Endodermal cell (in vitro differentiated cells): ENCODE results near the gene GPR25. TPM values are rescaled to one million over a fixed set of nuclear protein-coding genes. Genes with fewer than 3 reads are reported as not detected.
A peak's percentile ranks its signal among the peaks of the same experiment; 100 is the strongest.

ENCODE experiments used
- DNase-seq: peaks from one replicate; pipeline ENCODE4 v3.0.0-alpha.2; 2017
- H3K27ac ChIP-seq: 2 replicates; pipeline ENCODE4 v1.5.1; 2013; ENCODE audit warnings: mild to moderate bottlenecking, low read depth, low read length, moderate library complexity
- H3K27me3 ChIP-seq: 2 replicates; pipeline ENCODE4 v1.6.1; 2013; ENCODE audit warnings: mild to moderate bottlenecking, low read length, moderate library complexity; ENCODE audit not compliant: insufficient read depth, control insufficient read depth, poor library complexity, severe bottlenecking
- H3K36me3 ChIP-seq: 2 replicates; pipeline ENCODE4 v1.7.0; 2013; ENCODE audit warnings: mild to moderate bottlenecking, low read length, moderate library complexity; ENCODE audit not compliant: control insufficient read depth, insufficient read depth
- H3K4me1 ChIP-seq: one replicate; pipeline ENCODE4 v1.7.0; 2013; ENCODE audit warnings: low read length; ENCODE audit not compliant: control insufficient read depth, insufficient read depth
- H3K4me3 ChIP-seq: 2 replicates; pipeline ENCODE4 v1.5.1; 2013; ENCODE audit warnings: mild to moderate bottlenecking, low read length, moderate library complexity
- H3K9ac ChIP-seq: 2 replicates; pipeline ENCODE4 v1.6.1; 2013; ENCODE audit warnings: mild to moderate bottlenecking, low read length, moderate library complexity; ENCODE audit not compliant: poor library complexity, severe bottlenecking; ENCODE audit errors: extremely low read depth
- H3K9me3 ChIP-seq: 2 replicates; pipeline ENCODE4 v1.6.1; 2013; ENCODE audit warnings: mild to moderate bottlenecking, low read length, moderate library complexity; ENCODE audit not compliant: control insufficient read depth
- H3K27ac Mint-ChIP-seq: 2 replicates; pipeline ENCODE4 v1.8.0; 2020; ENCODE audit warnings: mixed read lengths
- H3K27me3 Mint-ChIP-seq: 2 replicates; pipeline ENCODE4 v1.8.0; 2021; ENCODE audit warnings: mild to moderate bottlenecking, mixed read lengths; ENCODE audit not compliant: insufficient read depth
- H3K36me3 Mint-ChIP-seq: 2 replicates; pipeline ENCODE4 v1.8.0; 2020; ENCODE audit warnings: low read depth, mixed read lengths
- H3K4me1 Mint-ChIP-seq: 2 replicates; pipeline ENCODE4 v1.8.0; 2020; ENCODE audit warnings: mixed read lengths
- H3K4me3 Mint-ChIP-seq: 2 replicates; pipeline ENCODE4 v1.8.0; 2020; ENCODE audit warnings: mild to moderate bottlenecking, moderate library complexity, mixed read lengths
- H3K9me3 Mint-ChIP-seq: 2 replicates; pipeline ENCODE4 v1.8.0; 2020; ENCODE audit warnings: mild to moderate bottlenecking, mixed read lengths
- WGBS, 2 experiments: methylation state at CpG; one replicate each; pipeline versions ENCODE4 v1.1.5 to v1.1.7; 2013; ENCODE audit warnings: missing lambda C conversion rate in 2 of 2, mixed read lengths in 1 of 2; ENCODE audit not compliant: insufficient coverage in 1 of 2, insufficient read length in 1 of 2; 5-methylcytosine and 5-hydroxymethylcytosine counted together
- total RNA-seq, 2 donors: library from RNA; stranded (reverse); fragmentation: NEBNext Ultra II Directional in 1 of 2; extraction: Animal tissue kit (Norgen Biotek cat#: 25700) in 1 of 2; gene quantifications; 2 replicates in 1 of 2; 3 replicates in 1 of 2; pipeline ENCODE4 v1.2.1, GENCODE V29; 2021
- TF ChIP-seq, protein P1 (sequence below): fragments of 200-600 bp; sonication (generic); conservative IDR thresholded peaks from 2 replicates; pipeline ENCODE4 v1.5.0; 2021; ENCODE audit warnings: antibody characterized with exemption, mild to moderate bottlenecking

Gene GPR25
- total RNA-seq, 2 donors from 2014 or later = not detected

DNA sequence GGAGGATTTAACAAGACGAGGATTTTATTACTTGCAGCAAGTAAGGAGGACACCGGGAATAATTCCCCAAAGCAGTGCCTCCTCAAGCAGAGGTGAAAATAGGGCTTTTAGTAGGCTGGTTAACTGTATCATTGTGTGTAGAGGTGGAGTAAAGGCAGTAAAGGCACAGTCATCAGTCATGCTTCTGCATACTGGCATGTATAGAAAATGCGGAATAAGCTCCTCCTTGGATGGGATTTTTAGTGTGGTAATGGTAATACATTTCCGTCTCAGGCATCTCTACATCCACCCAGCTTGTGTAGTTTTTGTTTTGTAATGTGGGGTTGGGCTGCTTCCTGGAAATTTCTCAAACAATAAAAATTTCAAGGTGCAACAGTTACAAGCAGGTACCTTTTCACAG is 27.4 kb upstream of the GPR25 start:
- H3K27ac Mint-ChIP-seq = peak overlapping the region; percentile 36

DNA sequence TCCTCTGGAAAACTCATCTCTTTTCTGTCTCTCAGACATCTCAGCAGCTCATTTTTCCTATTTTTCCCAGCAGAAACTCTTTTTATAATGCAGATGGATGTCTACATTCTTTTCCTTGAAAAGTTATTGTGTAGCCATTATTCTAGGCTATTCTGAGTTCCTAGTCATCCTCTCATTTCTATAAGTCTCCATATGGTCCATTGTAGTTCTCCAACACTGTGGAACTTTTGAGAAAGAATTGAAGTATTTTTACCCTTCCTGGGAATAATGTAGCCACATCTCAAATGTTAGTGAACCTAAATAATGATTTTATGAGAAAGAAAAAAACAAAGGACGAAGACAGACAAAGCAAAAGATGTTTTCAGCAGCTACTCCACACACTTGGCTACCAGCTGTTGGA is 26.4 kb upstream of the GPR25 start:
- TF ChIP-seq, protein P1, sequence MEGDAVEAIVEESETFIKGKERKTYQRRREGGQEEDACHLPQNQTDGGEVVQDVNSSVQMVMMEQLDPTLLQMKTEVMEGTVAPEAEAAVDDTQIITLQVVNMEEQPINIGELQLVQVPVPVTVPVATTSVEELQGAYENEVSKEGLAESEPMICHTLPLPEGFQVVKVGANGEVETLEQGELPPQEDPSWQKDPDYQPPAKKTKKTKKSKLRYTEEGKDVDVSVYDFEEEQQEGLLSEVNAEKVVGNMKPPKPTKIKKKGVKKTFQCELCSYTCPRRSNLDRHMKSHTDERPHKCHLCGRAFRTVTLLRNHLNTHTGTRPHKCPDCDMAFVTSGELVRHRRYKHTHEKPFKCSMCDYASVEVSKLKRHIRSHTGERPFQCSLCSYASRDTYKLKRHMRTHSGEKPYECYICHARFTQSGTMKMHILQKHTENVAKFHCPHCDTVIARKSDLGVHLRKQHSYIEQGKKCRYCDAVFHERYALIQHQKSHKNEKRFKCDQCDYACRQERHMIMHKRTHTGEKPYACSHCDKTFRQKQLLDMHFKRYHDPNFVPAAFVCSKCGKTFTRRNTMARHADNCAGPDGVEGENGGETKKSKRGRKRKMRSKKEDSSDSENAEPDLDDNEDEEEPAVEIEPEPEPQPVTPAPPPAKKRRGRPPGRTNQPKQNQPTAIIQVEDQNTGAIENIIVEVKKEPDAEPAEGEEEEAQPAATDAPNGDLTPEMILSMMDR = no peak
- H3K9me3 ChIP-seq = no peaks in the 10 kb centered on the region
- no peak overlapping the region for H3K9ac ChIP-seq
- H3K27me3 Mint-ChIP-seq = no peaks in the 10 kb centered on the region
- DNase-seq = no peak
- no peak overlapping the region for H3K4me3 Mint-ChIP-seq
- no peak overlapping the region for H3K27ac Mint-ChIP-seq
- H3K27me3 ChIP-seq = no peaks in the 10 kb centered on the region
- H3K27ac ChIP-seq = peak overlapping the region; percentile 47
- H3K36me3 Mint-ChIP-seq = peaks cover 45% of the 10 kb centered on the region
- no peaks in the 10 kb centered on the region for H3K4me1 Mint-ChIP-seq
- 95 to 100% methylated on average over 1 of the region's 1 CpG for WGBS, 2 experiments
- no peaks in the 10 kb centered on the region for H3K4me1 ChIP-seq
- no peaks in the 10 kb centered on the region for H3K9me3 Mint-ChIP-seq
- peaks cover 80% of the 10 kb centered on the region for H3K36me3 ChIP-seq
- no peak overlapping the region for H3K4me3 ChIP-seq

More for the DNA sequence above, 27.4 kb upstream of the GPR25 start:
- no peaks in the 10 kb centered on the region for H3K9me3 Mint-ChIP-seq
- H3K27ac ChIP-seq = no peak overlapping the region
- H3K27me3 ChIP-seq = no peaks in the 10 kb centered on the region
- no peaks in the 10 kb centered on the region for H3K9me3 ChIP-seq
- no peak for DNase-seq
- H3K36me3 Mint-ChIP-seq = peaks cover 41% of the 10 kb centered on the region
- 96 to 97% methylated on average over 3 to 4 of the region's 4 CpGs for WGBS, 2 experiments
- no peak overlapping the region for H3K4me3 Mint-ChIP-seq
- H3K36me3 ChIP-seq = peaks cover 78% of the 10 kb centered on the region
- no peak overlapping the region for H3K9ac ChIP-seq
- no peaks in the 10 kb centered on the region for H3K4me1 ChIP-seq
- H3K4me1 Mint-ChIP-seq = no peaks in the 10 kb centered on the region
- H3K4me3 ChIP-seq = no peak overlapping the region
- TF ChIP-seq, protein P1 = no peak
- no peaks in the 10 kb centered on the region for H3K27me3 Mint-ChIP-seq

DNA sequence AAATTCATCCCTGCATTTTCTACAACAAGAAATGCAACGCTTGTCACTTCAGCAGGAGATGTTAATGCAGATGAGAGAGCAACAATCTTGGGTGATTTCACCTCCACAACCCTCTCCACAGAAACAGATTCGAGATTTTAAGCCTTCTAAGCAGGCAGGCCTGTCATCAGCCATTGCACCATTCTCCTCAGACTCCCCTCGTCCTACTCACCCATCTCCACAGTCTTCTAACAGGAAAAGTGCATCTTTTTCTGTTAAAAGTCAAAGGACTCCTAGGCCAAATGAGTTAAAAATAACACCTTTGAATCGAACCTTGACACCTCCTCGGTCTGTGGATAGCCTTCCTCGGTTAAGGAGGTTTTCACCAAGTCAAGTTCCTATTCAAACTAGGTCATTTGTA is 23.4 kb upstream of the GPR25 start:
- peaks cover 45% of the 10 kb centered on the region for H3K36me3 Mint-ChIP-seq
- Histone ChIP-seq H3K4me3 (no peak overlapping the region), H3K36me3 (peaks cover 76% of the 10 kb centered on the region), H3K4me1 (no peaks in the 10 kb centered on the region), H3K9ac (no peak overlapping the region), H3K27me3 (no peaks in the 10 kb centered on the region), H3K9me3 (no peaks in the 10 kb centered on the region), H3K27ac (no peak overlapping the region)
- DNase-seq = no peak
- H3K4me1 Mint-ChIP-seq = no peaks in the 10 kb centered on the region
- no peak overlapping the region for H3K4me3 Mint-ChIP-seq
- TF ChIP-seq, protein P1 = no peak
- no peaks in the 10 kb centered on the region for H3K9me3 Mint-ChIP-seq
- H3K27ac Mint-ChIP-seq = no peak overlapping the region
- 92 to 93% methylated on average over 3 to 6 of the region's 6 CpGs for WGBS, 2 experiments
- no peaks in the 10 kb centered on the region for H3K27me3 Mint-ChIP-seq
